ENCODE measurements around the gene HLA-DQB1.

The HLA-DQB1 gene

GRCh38 chr6:32627831-32628230, 38.6 kb downstream of the HLA-DQB1 start:
- Mint-ChIP-seq H3K36me3 (peaks cover 16% of the 10 kb centered on the region), H3K27ac (peak overlapping the region; percentile 99), H3K9me3 (no peaks in the 10 kb centered on the region), H3K27me3 (no peaks in the 10 kb centered on the region), H3K4me3 (peak overlapping the region; percentile 89), H3K4me1 (peaks cover 58% of the 10 kb centered on the region)
- peak; percentile 68 to 75 for DNase-seq (ENCODE audit: low spot score in 2 of 2)
- peak; percentile 59 for ATAC-seq (ENCODE audit: low read depth)

- no peaks in the 10 kb centered on the region for H3K27me3 Mint-ChIP-seq
- peaks cover 58% of the 10 kb centered on the region for H3K4me1 Mint-ChIP-seq
- peak overlapping the region; percentile 89 for H3K4me3 Mint-ChIP-seq
- DNase-seq (ENCODE audit: low spot score in 2 of 2): no peak
- no peaks in the 10 kb centered on the region for H3K9me3 Mint-ChIP-seq
- peaks cover 13% of the 10 kb centered on the region for H3K36me3 Mint-ChIP-seq
- peak overlapping the region; percentile 99 for H3K27ac Mint-ChIP-seq
- no peak for ATAC-seq (ENCODE audit: low read depth)
These were observed 39.2 kb downstream of the HLA-DQB1 start for GRCh38 chr6:32627249-32627648.

- Mint-ChIP-seq H3K9me3 (no peaks in the 10 kb centered on the region), H3K27ac (peak overlapping the region; percentile 99), H3K36me3 (peaks cover 8% of the 10 kb centered on the region), H3K4me1 (peaks cover 60% of the 10 kb centered on the region), H3K27me3 (no peaks in the 10 kb centered on the region), H3K4me3 (peak overlapping the region; percentile 79)
- no peak for DNase-seq (ENCODE audit: low spot score in 2 of 2)
- no peak for ATAC-seq (ENCODE audit: low read depth)
These were observed 41.3 kb downstream of the HLA-DQB1 start for GRCh38 chr6:32625137-32625536.

- Mint-ChIP-seq H3K27ac (peak overlapping the region; percentile 99), H3K4me3 (no peak overlapping the region), H3K36me3 (peaks cover 5% of the 10 kb centered on the region), H3K9me3 (no peaks in the 10 kb centered on the region), H3K4me1 (peaks cover 55% of the 10 kb centered on the region), H3K27me3 (no peaks in the 10 kb centered on the region)
- ATAC-seq (ENCODE audit: low read depth) (no peak), DNase-seq (ENCODE audit: low spot score in 2 of 2) (no peak)
These were observed 41.9 kb downstream of the HLA-DQB1 start for GRCh38 chr6:32624565-32624964.

- Mint-ChIP-seq H3K4me1 (peaks cover 49% of the 10 kb centered on the region), H3K9me3 (no peaks in the 10 kb centered on the region), H3K27me3 (no peaks in the 10 kb centered on the region), H3K27ac (peak overlapping the region; percentile 99), H3K36me3 (peaks cover 3% of the 10 kb centered on the region), H3K4me3 (peak overlapping the region; percentile 68)
- ATAC-seq (ENCODE audit: low read depth) (peak; percentile 4), DNase-seq (ENCODE audit: low spot score in 2 of 2) (no peak)
These were observed 42.8 kb downstream of the HLA-DQB1 start for GRCh38 chr6:32623693-32624092.

GRCh38 chr6:32622545-32623401, 43.7 kb downstream of the HLA-DQB1 start:
- DNase-seq (ENCODE audit: low spot score in 2 of 2) (peak; percentile 48 to 70), ATAC-seq (ENCODE audit: low read depth) (peak; percentile 69)
- peaks cover 44% of the 10 kb centered on the region for H3K4me1 Mint-ChIP-seq
- H3K9me3 Mint-ChIP-seq: no peaks in the 10 kb centered on the region
- H3K27me3 Mint-ChIP-seq: no peaks in the 10 kb centered on the region
- H3K27ac Mint-ChIP-seq: peak overlapping the region; percentile 99
- peaks cover 3% of the 10 kb centered on the region for H3K36me3 Mint-ChIP-seq
- peak overlapping the region; percentile 74 for H3K4me3 Mint-ChIP-seq

GRCh38 chr6:32621372-32621771, 45.1 kb downstream of the HLA-DQB1 start:
- Mint-ChIP-seq H3K9me3 (no peaks in the 10 kb centered on the region), H3K4me3 (no peak overlapping the region), H3K4me1 (peaks cover 39% of the 10 kb centered on the region), H3K27me3 (no peaks in the 10 kb centered on the region), H3K27ac (peak overlapping the region; percentile 99), H3K36me3 (peaks cover 2% of the 10 kb centered on the region)
- ATAC-seq (ENCODE audit: low read depth) (no peak), DNase-seq (ENCODE audit: low spot score in 2 of 2) (no peak)

GRCh38 chr6:32617751-32618150, 48.7 kb downstream of the HLA-DQB1 start:
- Mint-ChIP-seq H3K36me3 (peaks cover 4% of the 10 kb centered on the region), H3K9me3 (peaks cover 4% of the 10 kb centered on the region), H3K27me3 (no peaks in the 10 kb centered on the region), H3K4me3 (no peak overlapping the region), H3K27ac (peak overlapping the region; percentile 53), H3K4me1 (peaks cover 36% of the 10 kb centered on the region)
- no peak for ATAC-seq (ENCODE audit: low read depth)
- no peak for DNase-seq (ENCODE audit: low spot score in 2 of 2)

GRCh38 chr6:32615885-32616532, 50.4 kb downstream of the HLA-DQB1 start:
- H3K4me1 Mint-ChIP-seq: peaks cover 26% of the 10 kb centered on the region
- DNase-seq (ENCODE audit: low spot score in 2 of 2) (no peak), ATAC-seq (ENCODE audit: low read depth) (no peak)
- H3K27me3 Mint-ChIP-seq: no peaks in the 10 kb centered on the region
- peak overlapping the region; percentile 22 for H3K4me3 Mint-ChIP-seq
- peak overlapping the region; percentile 92 for H3K27ac Mint-ChIP-seq
- H3K36me3 Mint-ChIP-seq: peaks cover 9% of the 10 kb centered on the region
- H3K9me3 Mint-ChIP-seq: peaks cover 4% of the 10 kb centered on the region

GRCh38 chr6:32614366-32615081, 51.9 kb downstream of the HLA-DQB1 start:
- Mint-ChIP-seq H3K27me3 (no peaks in the 10 kb centered on the region), H3K4me1 (peaks cover 24% of the 10 kb centered on the region), H3K27ac (peak overlapping the region; percentile 92), H3K9me3 (peaks cover 4% of the 10 kb centered on the region), H3K4me3 (no peak overlapping the region), H3K36me3 (peaks cover 9% of the 10 kb centered on the region)
- DNase-seq (ENCODE audit: low spot score in 2 of 2) (no peak), ATAC-seq (ENCODE audit: low read depth) (no peak)

- H3K9me3 Mint-ChIP-seq: peaks cover 4% of the 10 kb centered on the region
- peaks cover 24% of the 10 kb centered on the region for H3K4me1 Mint-ChIP-seq
- H3K36me3 Mint-ChIP-seq: peaks cover 9% of the 10 kb centered on the region
- H3K4me3 Mint-ChIP-seq: no peak overlapping the region
- DNase-seq (ENCODE audit: low spot score in 2 of 2) (no peak), ATAC-seq (ENCODE audit: low read depth) (no peak)
- peak overlapping the region; percentile 92 for H3K27ac Mint-ChIP-seq
- H3K27me3 Mint-ChIP-seq: no peaks in the 10 kb centered on the region
These were observed 53.0 kb downstream of the HLA-DQB1 start for GRCh38 chr6:32613475-32613874.

- Mint-ChIP-seq H3K4me3 (no peak overlapping the region), H3K27ac (no peak overlapping the region), H3K9me3 (peaks cover 3% of the 10 kb centered on the region), H3K36me3 (peaks cover 7% of the 10 kb centered on the region), H3K27me3 (no peaks in the 10 kb centered on the region), H3K4me1 (peaks cover 31% of the 10 kb centered on the region)
- ATAC-seq (ENCODE audit: low read depth) (no peak), DNase-seq (ENCODE audit: low spot score in 2 of 2) (no peak)
These were observed 55.7 kb downstream of the HLA-DQB1 start for GRCh38 chr6:32610682-32611296.

- DNase-seq (ENCODE audit: low spot score in 2 of 2): peak; percentile 57 to 84
- no peak overlapping the region for H3K27ac Mint-ChIP-seq
- ATAC-seq (ENCODE audit: low read depth): peak; percentile 76
- no peaks in the 10 kb centered on the region for H3K27me3 Mint-ChIP-seq
- no peak overlapping the region for H3K4me3 Mint-ChIP-seq
- peaks cover 6% of the 10 kb centered on the region for H3K36me3 Mint-ChIP-seq
- H3K4me1 Mint-ChIP-seq: peaks cover 26% of the 10 kb centered on the region
- peaks cover 1% of the 10 kb centered on the region for H3K9me3 Mint-ChIP-seq
These were observed 56.5 kb downstream of the HLA-DQB1 start for GRCh38 chr6:32609731-32610640.
